OCI-LY1 (cell line): ENCODE results near the gene HOXA2.

ENCODE experiments used
- H2AFZ ChIP-seq: fragments of 200-600 bp; sonication (generic), shearing (Covaris generic); 2 replicates; pipeline ENCODE4 v1.6.0; 2014; ENCODE audit warnings: antibody characterized with exemption, mild to moderate bottlenecking, low read length
- H3F3A ChIP-seq: fragments of 200-600 bp; sonication (generic), shearing (Covaris generic); 2 replicates; pipeline ENCODE4 v1.6.0; 2014; ENCODE audit warnings: mild to moderate bottlenecking, antibody characterized with exemption, low read length, moderate library complexity; ENCODE audit not compliant: insufficient read depth
- H3K27ac ChIP-seq: fragments of 200-600 bp; sonication (generic); 2 replicates; pipeline ENCODE4 v1.5.1; 2014; ENCODE audit warnings: low read length, mixed run types, mild to moderate bottlenecking, low read depth; ENCODE audit not compliant: poor library complexity, severe bottlenecking
- H3K27me3 ChIP-seq: fragments of 200-600 bp; sonication (generic); 2 replicates; pipeline ENCODE4 v1.6.0; 2014; ENCODE audit warnings: antibody characterized with exemption, mild to moderate bottlenecking, low read length, moderate library complexity; ENCODE audit not compliant: insufficient read depth
- H3K36me3 ChIP-seq: fragments of 200-600 bp; sonication (generic); 2 replicates; pipeline ENCODE4 v1.6.1; 2014; ENCODE audit warnings: mild to moderate bottlenecking, antibody characterized with exemption, low read length, moderate library complexity, mixed read lengths; ENCODE audit not compliant: insufficient read depth
- H3K4me1 ChIP-seq: fragments of 200-600 bp; sonication (generic); 2 replicates; pipeline ENCODE4 v1.5.1; 2014; ENCODE audit warnings: mild to moderate bottlenecking, low read length, moderate library complexity; ENCODE audit not compliant: insufficient read depth, severe bottlenecking
- H3K4me2 ChIP-seq: fragments of 200-600 bp; sonication (generic), shearing (Covaris generic); 2 replicates; pipeline ENCODE4 v1.6.1; 2014; ENCODE audit warnings: low read length
- H3K4me3 ChIP-seq: fragments of 200-600 bp; sonication (generic); 2 replicates; pipeline ENCODE4 v1.5.1; 2014; ENCODE audit warnings: low read length, low read depth, mild to moderate bottlenecking, mixed read lengths; ENCODE audit not compliant: poor library complexity, severe bottlenecking
- H3K79me2 ChIP-seq: fragments of 200-600 bp; shearing (Covaris generic); 2 replicates; pipeline ENCODE4 v1.6.1; 2016; ENCODE audit warnings: mixed run types, low read length, mixed read lengths; ENCODE audit not compliant: insufficient read depth
- H3K9ac ChIP-seq: fragments of 200-600 bp; sonication (generic), shearing (Covaris generic); 2 replicates; pipeline ENCODE4 v1.6.1; 2014; ENCODE audit warnings: mild to moderate bottlenecking, low read length, mixed read lengths
- H3K9me2 ChIP-seq: fragments of 200-600 bp; sonication (generic), shearing (Covaris generic); 2 replicates; pipeline ENCODE4 v1.6.1; 2014; ENCODE audit warnings: low read depth, mild to moderate bottlenecking, low read length, mixed read lengths
- H3K9me3 ChIP-seq: fragments of 200-600 bp; shearing (Covaris generic); 2 replicates; pipeline ENCODE4 v1.6.1; 2014; ENCODE audit warnings: low read length, mixed read lengths
- H4K20me1 ChIP-seq: fragments of 200-600 bp; sonication (generic), shearing (Covaris generic); 2 replicates; pipeline ENCODE4 v1.6.0; 2016; ENCODE audit warnings: mild to moderate bottlenecking, low read length; ENCODE audit not compliant: insufficient read depth
- EZH2 ChIP-seq: fragments of 200-600 bp; sonication (generic), shearing (Covaris generic); IDR thresholded peaks from 2 replicates; pipeline ENCODE4 v1.8.0; 2017; ENCODE audit warnings: borderline replicate concordance, mixed run types, mild to moderate bottlenecking, antibody characterized with exemption, low read length, moderate library complexity, mixed read lengths
- TF ChIP-seq, protein P1 (sequence below): fragments of 200-600 bp; sonication (generic), shearing (Covaris generic); IDR thresholded peaks from 2 replicates; pipeline ENCODE4 v1.5.1; 2017; ENCODE audit warnings: mild to moderate bottlenecking, antibody characterized with exemption, low read length, moderate library complexity, mixed read lengths

Gene HOXA2

DNA sequence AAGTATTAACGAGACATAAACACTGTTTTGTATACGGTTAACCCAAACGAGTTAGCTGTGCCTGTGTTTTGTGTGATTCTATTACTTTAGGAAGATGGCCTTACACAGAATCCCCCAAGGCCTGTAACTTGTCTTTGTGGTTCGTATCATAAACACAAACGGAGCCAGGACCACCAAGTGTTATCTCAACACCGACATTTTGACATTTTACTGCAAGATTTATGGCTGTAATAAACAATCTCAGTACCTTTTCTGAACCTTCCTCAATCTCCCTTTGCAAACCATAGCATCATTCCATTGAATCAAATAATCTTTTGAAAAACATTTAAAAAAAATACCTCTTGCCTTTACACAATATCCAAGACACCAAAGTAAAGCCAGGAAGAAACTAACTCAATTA is 30.5 kb upstream of the HOXA2 start:
- Histone ChIP-seq H4K20me1 (no peaks in the 10 kb centered on the region), H3K27me3 (no peaks in the 10 kb centered on the region), H3K9me2 (no peaks in the 10 kb centered on the region), H3K4me3 (no peak overlapping the region), H2AFZ (no peak overlapping the region), H3K4me2 (no peak overlapping the region), H3K36me3 (no peaks in the 10 kb centered on the region), H3K9ac (no peak overlapping the region), H3K9me3 (no peaks in the 10 kb centered on the region), H3F3A (no peaks in the 10 kb centered on the region), H3K4me1 (no peaks in the 10 kb centered on the region), H3K27ac (no peak overlapping the region), H3K79me2 (no peaks in the 10 kb centered on the region)
- TF ChIP-seq, protein P1, sequence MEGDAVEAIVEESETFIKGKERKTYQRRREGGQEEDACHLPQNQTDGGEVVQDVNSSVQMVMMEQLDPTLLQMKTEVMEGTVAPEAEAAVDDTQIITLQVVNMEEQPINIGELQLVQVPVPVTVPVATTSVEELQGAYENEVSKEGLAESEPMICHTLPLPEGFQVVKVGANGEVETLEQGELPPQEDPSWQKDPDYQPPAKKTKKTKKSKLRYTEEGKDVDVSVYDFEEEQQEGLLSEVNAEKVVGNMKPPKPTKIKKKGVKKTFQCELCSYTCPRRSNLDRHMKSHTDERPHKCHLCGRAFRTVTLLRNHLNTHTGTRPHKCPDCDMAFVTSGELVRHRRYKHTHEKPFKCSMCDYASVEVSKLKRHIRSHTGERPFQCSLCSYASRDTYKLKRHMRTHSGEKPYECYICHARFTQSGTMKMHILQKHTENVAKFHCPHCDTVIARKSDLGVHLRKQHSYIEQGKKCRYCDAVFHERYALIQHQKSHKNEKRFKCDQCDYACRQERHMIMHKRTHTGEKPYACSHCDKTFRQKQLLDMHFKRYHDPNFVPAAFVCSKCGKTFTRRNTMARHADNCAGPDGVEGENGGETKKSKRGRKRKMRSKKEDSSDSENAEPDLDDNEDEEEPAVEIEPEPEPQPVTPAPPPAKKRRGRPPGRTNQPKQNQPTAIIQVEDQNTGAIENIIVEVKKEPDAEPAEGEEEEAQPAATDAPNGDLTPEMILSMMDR: no peak
- TF ChIP-seq EZH2: no peak

DNA sequence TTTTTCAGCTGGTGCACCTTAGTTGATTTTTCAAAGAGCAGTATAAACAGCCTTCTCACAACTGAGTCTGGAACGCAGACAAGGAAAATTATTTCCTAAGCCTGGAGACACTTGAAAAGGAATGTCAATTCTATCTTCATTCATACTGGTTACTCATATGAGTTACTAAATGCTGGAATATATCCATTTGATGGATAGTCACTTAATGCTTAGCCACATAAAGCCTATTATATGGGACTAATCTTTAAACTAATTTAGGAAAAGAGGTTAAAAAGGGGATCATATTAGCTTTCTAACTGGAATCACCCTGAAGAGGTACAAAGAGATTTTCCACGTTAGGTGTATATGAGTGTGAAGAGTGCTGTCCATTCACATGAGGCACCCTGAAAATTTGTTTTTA is 29.7 kb upstream of the HOXA2 start:
- H3K27me3 ChIP-seq: no peaks in the 10 kb centered on the region
- no peaks in the 10 kb centered on the region for H3K79me2 ChIP-seq
- H3K9me3 ChIP-seq: no peaks in the 10 kb centered on the region

DNA sequence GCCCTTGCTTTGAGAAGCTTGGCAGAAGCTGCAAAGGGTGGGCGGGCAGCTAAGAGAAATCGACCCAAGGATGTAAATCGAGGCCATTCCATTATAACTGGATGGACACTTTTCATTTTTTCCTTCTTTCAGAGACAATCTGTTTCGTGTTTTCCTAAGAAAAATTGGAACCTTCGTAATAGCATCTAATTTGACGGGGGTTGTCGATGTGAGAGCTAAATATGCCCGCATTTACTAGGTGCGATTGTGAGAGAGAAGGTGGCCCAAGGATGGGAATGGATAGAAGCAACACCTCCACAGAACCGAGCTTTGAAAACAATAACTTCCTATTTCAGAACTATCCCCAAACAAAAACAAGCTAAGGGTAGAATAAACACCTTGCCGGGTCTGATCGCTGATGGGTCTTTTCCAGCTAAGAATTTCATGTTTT is 28.9 kb upstream of the HOXA2 start:
- H3K27ac ChIP-seq: no peak overlapping the region
- no peak overlapping the region for H3K9ac ChIP-seq
- TF ChIP-seq, protein P1: no peak
- no peak for TF ChIP-seq EZH2
- no peaks in the 10 kb centered on the region for H3K9me3 ChIP-seq
- H3K9me2 ChIP-seq: no peaks in the 10 kb centered on the region
- no peak overlapping the region for H3K4me3 ChIP-seq
- H3F3A ChIP-seq: no peaks in the 10 kb centered on the region
- no peaks in the 10 kb centered on the region for H3K79me2 ChIP-seq
- H3K4me1 ChIP-seq: no peaks in the 10 kb centered on the region
- H2AFZ ChIP-seq: no peak overlapping the region
- no peaks in the 10 kb centered on the region for H3K36me3 ChIP-seq
- H3K27me3 ChIP-seq: no peaks in the 10 kb centered on the region
- no peak overlapping the region for H3K4me2 ChIP-seq
- no peaks in the 10 kb centered on the region for H4K20me1 ChIP-seq

More for the DNA sequence above, 29.7 kb upstream of the HOXA2 start:
- H3K9me2 ChIP-seq: no peaks in the 10 kb centered on the region
- H3K4me2 ChIP-seq: no peak overlapping the region
- no peak overlapping the region for H3K27ac ChIP-seq
- no peaks in the 10 kb centered on the region for H3K36me3 ChIP-seq
- H3F3A ChIP-seq: no peaks in the 10 kb centered on the region
- no peak overlapping the region for H3K4me3 ChIP-seq
- H3K9ac ChIP-seq: no peak overlapping the region
- no peak for TF ChIP-seq EZH2
- TF ChIP-seq, protein P1: no peak
- no peaks in the 10 kb centered on the region for H4K20me1 ChIP-seq
- H3K4me1 ChIP-seq: no peaks in the 10 kb centered on the region
- H2AFZ ChIP-seq: no peak overlapping the region
